Activated naive CD4-positive, alpha-beta T cell treated with anti-CD3 and anti-CD28 coated beads, Interleukin-2, amount 50 U/mL, for 24 hours (primary cell): ENCODE results near the gene SLC13A3.

Experiments used
- H3K27ac Mint-ChIP-seq: one replicate; pipeline ENCODE4 v1.8.0; 2021; ENCODE audit warnings: mild to moderate bottlenecking, mixed read lengths
- H3K27me3 Mint-ChIP-seq: one replicate; pipeline ENCODE4 v1.8.0; 2021; ENCODE audit warnings: mixed read lengths
- H3K36me3 Mint-ChIP-seq: one replicate; pipeline ENCODE4 v1.8.0; 2021; ENCODE audit warnings: mixed read lengths
- H3K4me1 Mint-ChIP-seq: one replicate; pipeline ENCODE4 v1.8.0; 2021; ENCODE audit warnings: mixed read lengths
- H3K4me3 Mint-ChIP-seq: one replicate; pipeline ENCODE4 v1.8.0; 2021; ENCODE audit warnings: mild to moderate bottlenecking, mixed read lengths
- H3K9me3 Mint-ChIP-seq: one replicate; pipeline ENCODE4 v1.8.0; 2021; ENCODE audit warnings: mixed read lengths

SLC13A3 gene

DNA sequence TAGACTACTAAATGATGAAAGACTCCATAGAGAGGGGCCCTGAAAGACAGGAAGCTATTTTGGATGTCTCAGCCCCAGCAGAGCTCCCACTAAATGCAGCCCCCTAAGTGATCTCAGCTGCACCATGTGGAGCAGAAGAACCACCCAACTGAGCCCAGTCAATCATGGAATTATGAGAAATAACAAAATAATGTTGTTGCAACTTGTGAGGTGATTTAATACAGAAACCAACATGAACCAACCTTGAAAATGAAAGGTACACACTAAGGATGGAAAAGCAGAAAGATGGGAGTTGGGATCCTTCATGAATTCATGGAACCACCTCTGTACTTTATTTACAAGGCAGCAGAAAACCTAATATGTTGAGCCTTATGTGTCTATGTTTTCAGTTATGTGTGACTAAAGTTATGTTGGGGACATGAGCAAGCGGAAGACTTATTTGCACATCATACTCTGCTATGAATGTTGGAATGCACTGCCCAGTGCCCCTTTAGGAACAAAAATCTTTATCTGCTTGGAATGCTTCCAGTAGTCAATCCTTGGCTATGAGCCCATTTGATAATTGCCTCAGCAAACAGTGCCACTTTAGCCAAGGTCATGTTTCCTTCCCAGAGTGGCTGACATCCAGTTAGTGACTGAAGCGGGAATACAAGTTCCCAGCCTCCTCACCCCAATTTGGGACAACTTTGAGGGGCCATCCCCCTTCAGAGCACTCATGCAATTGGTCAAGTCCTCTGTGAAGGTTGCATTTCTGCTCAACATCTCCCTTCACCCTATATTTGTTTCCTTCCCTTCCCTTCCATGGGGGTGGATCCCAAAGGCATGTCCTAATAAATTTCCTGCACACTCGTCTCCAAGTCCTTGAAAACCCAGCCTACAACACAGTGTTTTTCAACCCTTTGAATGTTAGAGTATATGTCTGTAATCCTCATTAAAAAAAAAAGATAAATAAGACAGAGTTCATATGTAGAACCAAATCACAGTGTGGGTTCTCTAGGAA is 19.6 kb upstream of the SLC13A3 start:
- Mint-ChIP-seq H3K36me3 (peaks cover 11% of the 10 kb centered on the region), H3K9me3 (peaks cover 10% of the 10 kb centered on the region), H3K4me1 (no peaks in the 10 kb centered on the region), H3K4me3 (no peak overlapping the region), H3K27ac (no peak overlapping the region), H3K27me3 (peaks cover 1% of the 10 kb centered on the region)

DNA sequence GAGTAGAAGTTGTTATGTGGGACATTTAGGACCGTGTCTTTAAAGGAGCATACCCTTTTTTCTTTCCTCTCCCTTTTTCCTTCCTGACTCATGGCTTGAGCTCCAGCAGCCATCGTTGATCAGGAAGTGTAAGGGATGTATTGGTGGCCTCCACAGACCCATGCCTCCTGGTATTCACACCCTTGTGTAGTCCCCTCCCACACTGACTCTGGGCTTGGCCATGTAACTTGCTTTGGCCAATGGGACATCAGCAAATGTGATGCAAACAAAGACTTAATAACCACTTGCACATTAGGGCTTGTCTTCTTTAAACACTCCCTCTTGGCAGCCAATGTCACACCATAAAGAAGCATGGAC is 18.9 kb upstream of the SLC13A3 start:
- Mint-ChIP-seq H3K27me3 (peaks cover 1% of the 10 kb centered on the region), H3K4me3 (no peak overlapping the region), H3K9me3 (peaks cover 10% of the 10 kb centered on the region), H3K36me3 (peaks cover 13% of the 10 kb centered on the region), H3K27ac (no peak overlapping the region), H3K4me1 (no peaks in the 10 kb centered on the region)

DNA sequence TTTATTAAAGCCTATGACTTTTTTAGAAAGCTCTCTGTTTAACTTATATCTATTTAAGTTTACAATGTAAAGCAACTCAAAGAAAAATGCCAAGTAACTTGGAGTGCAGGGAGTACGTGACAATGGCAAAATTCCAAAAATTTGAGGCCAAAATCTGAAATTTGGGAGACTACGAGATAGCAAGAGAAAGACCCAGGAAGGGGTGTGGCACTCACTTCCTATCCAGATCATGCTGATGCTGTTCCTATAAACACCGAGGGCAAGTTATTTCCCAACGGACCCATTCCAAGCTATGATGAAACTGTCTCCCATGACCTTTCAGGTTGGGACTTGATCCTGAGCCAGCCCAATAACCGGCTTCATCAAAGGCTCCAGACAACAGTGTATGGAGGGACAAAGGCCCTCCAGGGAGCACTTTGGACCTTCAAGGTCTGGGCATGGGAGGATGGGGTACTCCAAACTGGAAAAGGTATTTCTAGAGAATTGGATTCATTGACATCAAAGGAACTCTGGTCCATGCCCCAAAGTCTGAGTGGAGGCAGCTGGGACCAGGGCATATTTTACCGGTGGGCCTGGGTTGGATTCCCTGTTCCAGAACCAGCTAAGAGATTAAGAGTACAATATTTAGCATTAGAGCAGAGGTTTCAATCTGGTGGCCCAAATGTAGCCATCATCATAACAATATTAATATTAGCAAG is 15.7 kb upstream of the SLC13A3 start:
- no peak overlapping the region for H3K4me3 Mint-ChIP-seq
- H3K9me3 Mint-ChIP-seq: peaks cover 6% of the 10 kb centered on the region
- no peaks in the 10 kb centered on the region for H3K4me1 Mint-ChIP-seq
- peaks cover 15% of the 10 kb centered on the region for H3K36me3 Mint-ChIP-seq
- H3K27ac Mint-ChIP-seq: no peak overlapping the region
- H3K27me3 Mint-ChIP-seq: no peaks in the 10 kb centered on the region

DNA sequence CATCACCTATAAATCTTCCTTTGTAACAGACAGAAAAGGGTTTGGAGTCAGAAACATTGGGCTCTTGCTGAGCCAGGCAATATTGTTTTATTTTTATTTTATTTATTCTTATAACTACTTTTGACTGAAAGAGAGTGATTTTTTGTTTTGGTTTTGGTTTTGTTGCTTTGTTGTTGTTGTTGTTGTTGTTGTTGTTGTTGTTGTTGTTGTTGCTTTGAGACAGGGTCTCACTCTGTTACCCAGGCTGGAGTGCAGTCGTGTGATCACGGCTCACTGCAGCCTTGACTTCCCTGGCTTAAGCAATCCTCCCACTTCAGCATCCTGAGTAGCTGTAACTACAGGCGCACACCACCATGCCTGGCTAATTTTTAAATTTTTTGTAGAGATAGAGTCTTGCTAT is 15.0 kb upstream of the SLC13A3 start:
- Mint-ChIP-seq H3K9me3 (peaks cover 4% of the 10 kb centered on the region), H3K36me3 (peaks cover 14% of the 10 kb centered on the region), H3K4me3 (no peak overlapping the region), H3K27ac (no peak overlapping the region), H3K4me1 (no peaks in the 10 kb centered on the region), H3K27me3 (no peaks in the 10 kb centered on the region)

DNA sequence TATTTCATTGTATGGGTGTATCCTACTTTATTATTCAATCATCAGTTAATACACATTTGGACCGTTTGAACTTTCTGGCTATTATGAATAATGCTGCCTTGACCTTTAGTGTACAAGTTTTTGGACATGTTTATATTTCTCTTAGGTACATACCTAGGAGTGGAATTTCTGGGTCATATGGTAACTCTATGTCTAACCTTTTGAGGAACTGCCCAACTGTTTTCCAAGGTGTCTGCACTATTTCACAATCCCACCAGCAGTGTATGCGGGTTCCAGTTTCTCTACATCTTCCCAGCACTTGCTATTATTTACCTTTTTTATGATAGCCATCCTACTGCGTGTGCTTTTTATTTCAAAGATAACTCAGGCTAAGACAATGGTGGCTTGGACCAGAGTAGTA is 14.3 kb upstream of the SLC13A3 start:
- Mint-ChIP-seq H3K4me1 (no peaks in the 10 kb centered on the region), H3K27ac (no peak overlapping the region), H3K27me3 (no peaks in the 10 kb centered on the region), H3K9me3 (peaks cover 6% of the 10 kb centered on the region), H3K36me3 (peaks cover 15% of the 10 kb centered on the region), H3K4me3 (no peak overlapping the region)

DNA sequence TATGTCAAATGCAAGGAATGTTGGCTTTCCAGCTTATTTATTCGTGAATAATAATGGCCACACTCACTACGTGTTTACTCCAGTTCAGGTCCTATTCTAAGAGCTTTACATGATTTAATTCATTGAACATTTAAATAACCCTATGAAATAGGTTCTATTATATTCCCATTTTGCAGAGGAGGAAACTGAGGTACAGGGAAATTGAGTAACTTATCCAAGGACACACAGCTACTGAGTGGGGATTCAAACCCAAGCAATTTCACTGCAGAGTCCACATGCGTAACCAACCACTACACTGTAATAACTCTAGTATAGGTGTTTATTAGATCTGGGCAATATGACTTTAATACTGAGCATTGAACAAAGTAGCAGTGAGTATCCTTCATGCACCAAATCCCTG is 12.3 kb upstream of the SLC13A3 start:
- H3K36me3 Mint-ChIP-seq: peaks cover 20% of the 10 kb centered on the region
- peaks cover 4% of the 10 kb centered on the region for H3K27me3 Mint-ChIP-seq
- H3K4me3 Mint-ChIP-seq: no peak overlapping the region
- no peak overlapping the region for H3K27ac Mint-ChIP-seq
- peaks cover 12% of the 10 kb centered on the region for H3K9me3 Mint-ChIP-seq
- no peaks in the 10 kb centered on the region for H3K4me1 Mint-ChIP-seq

DNA sequence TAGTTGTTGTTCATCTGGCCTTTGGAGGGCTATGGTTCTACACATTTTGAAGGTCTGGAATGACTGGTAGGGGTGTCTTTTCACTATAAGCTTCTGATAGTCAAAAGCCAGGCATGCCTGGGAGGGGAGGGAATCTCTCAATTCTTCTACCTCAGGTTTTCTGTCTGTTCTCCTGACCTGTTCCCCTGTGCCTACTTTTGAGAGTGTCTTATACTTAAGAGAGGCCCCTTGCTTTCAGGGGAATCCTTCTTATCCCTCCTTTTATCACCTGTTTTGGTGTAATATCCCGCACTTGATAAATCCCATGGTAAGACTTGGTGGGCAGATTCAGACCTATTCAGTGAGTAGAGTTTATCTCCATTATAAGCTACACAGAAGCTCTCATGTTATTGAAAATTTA is 10.4 kb upstream of the SLC13A3 start:
- Mint-ChIP-seq H3K36me3 (peaks cover 16% of the 10 kb centered on the region), H3K9me3 (peaks cover 12% of the 10 kb centered on the region), H3K4me3 (no peak overlapping the region), H3K27ac (no peak overlapping the region), H3K27me3 (peaks cover 4% of the 10 kb centered on the region), H3K4me1 (no peaks in the 10 kb centered on the region)

DNA sequence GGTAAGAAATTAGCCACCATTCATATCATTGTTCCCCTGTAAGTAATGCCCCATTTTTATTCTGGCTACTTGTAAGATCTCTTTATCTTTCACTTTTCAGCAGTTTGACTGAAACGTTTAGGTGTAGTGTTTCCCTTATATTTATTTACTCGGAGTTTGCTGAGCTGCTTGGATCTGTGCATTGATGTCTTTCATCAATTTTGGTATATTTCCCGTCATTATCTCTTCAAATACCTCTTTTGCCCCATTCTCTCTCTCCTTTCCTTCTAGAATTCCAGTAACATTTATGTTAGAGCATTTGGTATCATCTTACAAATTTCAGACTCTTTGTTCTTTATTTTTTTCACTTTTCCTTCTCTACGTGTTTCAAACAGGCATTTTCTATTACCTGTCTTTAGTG is 9.2 kb upstream of the SLC13A3 start:
- H3K27me3 Mint-ChIP-seq: peaks cover 4% of the 10 kb centered on the region
- H3K4me1 Mint-ChIP-seq: no peaks in the 10 kb centered on the region
- H3K4me3 Mint-ChIP-seq: no peak overlapping the region
- peaks cover 16% of the 10 kb centered on the region for H3K36me3 Mint-ChIP-seq
- no peak overlapping the region for H3K27ac Mint-ChIP-seq
- peaks cover 12% of the 10 kb centered on the region for H3K9me3 Mint-ChIP-seq

DNA sequence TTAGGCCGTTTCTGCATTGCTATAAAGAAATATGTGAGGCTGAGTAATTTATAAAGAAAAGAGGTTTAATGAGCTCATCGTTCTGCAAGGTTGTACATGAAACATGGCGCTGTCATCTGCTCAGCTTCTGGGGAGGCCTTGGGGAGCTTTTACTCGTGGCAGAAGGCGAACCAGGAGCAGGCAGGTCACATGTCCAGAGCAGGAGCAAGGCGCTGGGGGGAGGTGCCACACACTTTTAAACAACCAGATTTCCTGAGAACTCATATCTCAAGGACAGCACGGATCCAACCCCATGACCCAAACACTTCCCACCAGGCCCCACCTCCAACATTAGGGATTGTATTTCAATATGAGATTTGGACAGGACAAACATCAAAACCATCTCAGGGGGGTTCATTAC is 6.4 kb upstream of the SLC13A3 start:
- Mint-ChIP-seq H3K27me3 (peaks cover 18% of the 10 kb centered on the region), H3K36me3 (peaks cover 10% of the 10 kb centered on the region), H3K9me3 (peaks cover 12% of the 10 kb centered on the region), H3K4me1 (no peaks in the 10 kb centered on the region), H3K4me3 (no peak overlapping the region), H3K27ac (no peak overlapping the region)

DNA sequence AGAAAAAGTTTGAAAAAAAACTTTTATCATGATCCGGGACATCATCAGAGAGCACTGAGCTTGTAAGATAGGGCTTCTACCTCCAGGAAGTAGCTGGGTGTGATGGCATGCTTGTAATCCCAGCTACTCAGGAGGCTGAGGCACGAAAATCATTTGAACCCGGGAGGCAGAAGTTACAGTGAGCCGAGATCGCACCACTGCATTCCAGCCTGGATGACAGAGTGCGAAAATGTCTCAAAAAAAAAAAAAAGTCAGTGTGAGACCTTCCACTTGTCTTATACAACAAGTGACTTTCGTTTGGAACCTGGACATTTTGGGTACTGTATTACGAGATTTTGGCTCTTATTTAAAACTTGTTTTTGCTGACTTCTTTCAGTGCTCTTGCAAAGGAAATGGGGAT is 5.9 kb upstream of the SLC13A3 start:
- Mint-ChIP-seq H3K9me3 (peaks cover 12% of the 10 kb centered on the region), H3K27ac (no peak overlapping the region), H3K36me3 (peaks cover 10% of the 10 kb centered on the region), H3K27me3 (peaks cover 18% of the 10 kb centered on the region), H3K4me3 (no peak overlapping the region), H3K4me1 (no peaks in the 10 kb centered on the region)

DNA sequence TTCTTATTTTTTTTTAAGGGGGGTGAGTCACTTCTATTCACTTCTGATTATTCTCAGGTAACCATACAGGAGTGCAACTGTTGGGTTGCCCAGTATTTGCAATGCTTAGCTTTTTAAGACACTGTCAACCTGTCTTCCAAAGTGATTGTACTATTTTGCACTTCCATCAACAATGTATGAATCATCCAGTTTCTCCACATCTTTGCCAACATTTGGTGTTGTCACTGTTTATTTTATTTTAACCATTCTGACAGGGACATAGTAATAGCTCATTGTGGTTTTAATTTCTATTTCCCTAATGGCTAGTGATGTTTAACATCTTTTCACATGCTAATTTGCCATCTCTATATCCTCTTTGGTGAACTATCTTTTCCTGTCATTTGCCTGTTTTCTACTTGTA is 1.4 kb upstream of the SLC13A3 start:
- Mint-ChIP-seq H3K27ac (no peak overlapping the region), H3K27me3 (peaks cover 34% of the 10 kb centered on the region), H3K36me3 (no peaks in the 10 kb centered on the region), H3K9me3 (no peaks in the 10 kb centered on the region), H3K4me3 (no peak overlapping the region), H3K4me1 (no peaks in the 10 kb centered on the region)

DNA sequence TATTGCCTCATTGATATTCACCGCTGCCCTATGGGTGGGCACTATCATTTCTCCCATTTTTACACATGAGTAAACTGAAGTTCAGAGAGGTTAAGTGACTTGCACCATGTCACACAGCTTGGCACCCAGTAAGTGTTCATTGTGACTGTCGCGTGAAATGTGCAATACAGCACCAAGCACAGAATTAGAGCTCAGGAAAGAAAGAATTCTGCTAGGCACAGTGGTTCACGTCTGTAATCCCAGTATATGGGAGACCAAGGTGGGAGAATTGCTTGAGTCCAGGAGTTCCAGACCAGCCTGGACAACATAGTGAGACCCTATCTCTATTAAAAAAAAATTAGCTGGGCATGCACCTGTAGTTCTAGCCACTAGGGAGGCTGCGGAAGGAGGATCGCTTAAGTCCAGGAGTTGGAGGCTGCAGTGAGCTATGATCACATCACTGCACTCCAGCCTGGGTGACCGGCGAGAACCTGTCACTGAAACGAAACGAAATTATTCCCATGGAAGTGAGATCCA is 626 bp downstream of the SLC13A3 start:
- Mint-ChIP-seq H3K27ac (no peak overlapping the region), H3K4me1 (no peaks in the 10 kb centered on the region), H3K4me3 (no peak overlapping the region), H3K9me3 (no peaks in the 10 kb centered on the region), H3K36me3 (no peaks in the 10 kb centered on the region), H3K27me3 (peaks cover 34% of the 10 kb centered on the region)

DNA sequence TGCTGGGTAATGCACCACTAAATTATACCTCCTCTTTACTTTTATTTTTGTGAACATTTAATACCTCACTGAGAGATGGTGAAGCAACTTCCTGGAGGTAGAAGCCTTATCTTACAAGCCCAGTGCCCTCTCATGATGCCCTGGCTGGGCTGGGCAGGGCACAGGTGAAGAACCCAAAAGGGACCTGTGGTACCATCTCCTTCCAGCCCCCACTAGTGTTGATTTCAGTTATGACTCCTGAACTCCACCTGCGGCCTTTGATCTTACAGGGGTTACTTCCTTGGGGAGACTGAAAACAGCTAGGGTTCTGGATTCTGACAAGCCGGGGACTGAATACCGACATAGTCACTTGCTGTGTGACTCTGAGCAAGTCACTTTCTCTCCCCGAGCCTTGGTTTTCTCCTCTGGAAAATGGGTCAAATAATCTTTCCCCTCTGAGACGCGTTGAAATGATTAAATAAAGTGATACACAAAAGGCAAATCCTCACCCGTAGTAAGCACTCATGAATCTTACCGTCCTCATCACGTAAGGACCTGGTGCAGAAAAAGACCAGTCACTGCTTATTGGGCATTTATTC is 1.2 kb downstream of the SLC13A3 start:
- H3K4me1 Mint-ChIP-seq: no peaks in the 10 kb centered on the region
- H3K36me3 Mint-ChIP-seq: no peaks in the 10 kb centered on the region
- H3K4me3 Mint-ChIP-seq: no peak overlapping the region
- no peaks in the 10 kb centered on the region for H3K9me3 Mint-ChIP-seq
- H3K27ac Mint-ChIP-seq: no peak overlapping the region
- H3K27me3 Mint-ChIP-seq: peaks cover 34% of the 10 kb centered on the region

DNA sequence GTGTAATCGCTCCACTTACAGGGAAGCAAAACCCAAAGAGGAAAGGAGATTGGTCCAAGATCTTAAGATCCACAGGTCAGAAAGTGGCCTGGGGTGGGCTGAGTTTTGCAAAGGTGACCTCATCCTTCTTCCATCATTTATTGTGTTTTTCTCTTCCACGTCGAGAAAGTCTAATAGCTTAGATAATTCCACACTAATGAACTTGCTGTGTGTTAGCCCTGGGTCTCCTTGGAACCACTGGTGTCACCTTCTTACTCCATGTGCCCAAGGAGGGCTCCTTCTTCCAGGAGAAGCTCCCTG is 1.7 kb downstream of the SLC13A3 start:
- no peaks in the 10 kb centered on the region for H3K9me3 Mint-ChIP-seq
- H3K36me3 Mint-ChIP-seq: no peaks in the 10 kb centered on the region
- H3K27me3 Mint-ChIP-seq: peaks cover 31% of the 10 kb centered on the region
- H3K4me3 Mint-ChIP-seq: no peak overlapping the region
- no peak overlapping the region for H3K27ac Mint-ChIP-seq
- no peaks in the 10 kb centered on the region for H3K4me1 Mint-ChIP-seq

DNA sequence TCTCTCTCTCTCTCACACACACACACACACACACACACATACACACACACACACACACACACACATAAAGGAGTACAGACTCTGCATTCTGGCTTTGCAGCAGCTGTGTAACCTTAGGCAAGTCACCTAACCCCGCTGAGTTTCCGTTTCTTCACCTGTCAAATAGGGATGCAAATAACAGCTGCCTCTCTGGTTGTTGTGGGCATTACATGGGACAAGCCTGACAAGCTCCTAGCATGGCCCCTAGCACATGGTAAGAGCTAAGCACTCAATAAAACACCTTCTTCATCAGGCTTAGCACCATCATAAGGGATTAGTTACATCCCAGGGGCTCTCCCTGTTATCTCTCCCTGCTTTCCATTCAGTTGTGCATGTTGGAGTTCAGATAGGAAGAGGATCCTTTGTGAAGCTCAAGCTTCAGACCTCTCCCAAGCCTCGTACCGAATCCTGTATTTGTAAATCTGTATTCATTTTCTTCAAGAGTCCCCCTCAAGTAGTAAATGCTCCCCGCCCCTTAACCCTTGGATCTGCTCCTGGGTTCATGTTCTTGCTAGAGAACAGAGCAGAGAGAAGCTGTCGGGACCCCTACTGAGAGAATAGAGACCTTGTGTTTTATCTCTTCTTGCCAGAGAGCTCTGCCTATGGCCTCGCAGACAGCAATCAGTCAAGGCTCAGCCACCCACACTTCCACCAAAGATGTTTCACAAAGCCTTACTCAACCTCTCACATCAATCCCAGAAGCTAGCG is 2.2 kb downstream of the SLC13A3 start:
- H3K27me3 Mint-ChIP-seq: peaks cover 29% of the 10 kb centered on the region
- H3K4me1 Mint-ChIP-seq: no peaks in the 10 kb centered on the region

More for the DNA sequence above, 2.2 kb downstream of the SLC13A3 start:
- Mint-ChIP-seq H3K36me3 (no peaks in the 10 kb centered on the region), H3K27ac (no peak overlapping the region), H3K4me3 (no peak overlapping the region), H3K9me3 (no peaks in the 10 kb centered on the region)
